ENCODE data around the gene ESRRG.

Gene ESRRG

DNA sequence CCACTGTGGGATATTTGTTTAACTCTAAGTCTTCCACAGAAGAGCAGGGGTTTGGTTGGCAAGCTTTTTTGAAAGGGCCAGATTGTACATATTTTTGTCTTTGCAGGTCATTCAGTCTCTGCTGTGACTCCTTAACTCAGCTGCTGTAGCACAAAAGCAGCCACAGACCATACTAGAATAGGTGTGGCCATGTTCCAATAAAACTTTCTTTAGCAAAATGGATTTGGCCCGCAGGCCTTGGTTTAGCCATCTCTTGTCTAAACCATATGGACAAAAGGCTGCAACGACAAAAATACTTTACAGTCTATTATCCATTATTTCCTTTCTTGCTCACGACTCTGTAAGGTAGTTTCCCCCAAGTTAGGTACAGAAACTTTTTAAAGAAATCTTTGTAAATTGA is 60.5 kb downstream of the ESRRG start:
- no peak overlapping the region for H3K27ac ChIP-seq (ENCODE audit: low read length)
- H3K36me3 ChIP-seq (ENCODE audit: insufficient read depth, low read depth, low read length): no peaks in the 10 kb centered on the region
- H3K9ac ChIP-seq (ENCODE audit: low read depth, low read length): no peak overlapping the region
- H3K9me3 ChIP-seq (ENCODE audit: insufficient read depth, low read depth, low read length): no peaks in the 10 kb centered on the region
- no peaks in the 10 kb centered on the region for H3K27me3 ChIP-seq (ENCODE audit: insufficient read depth, low read length)
- H3K4me1 ChIP-seq (ENCODE audit: insufficient read depth, low read length): no peaks in the 10 kb centered on the region
- no peak overlapping the region for H3K4me3 ChIP-seq (ENCODE audit: low read length)

DNA sequence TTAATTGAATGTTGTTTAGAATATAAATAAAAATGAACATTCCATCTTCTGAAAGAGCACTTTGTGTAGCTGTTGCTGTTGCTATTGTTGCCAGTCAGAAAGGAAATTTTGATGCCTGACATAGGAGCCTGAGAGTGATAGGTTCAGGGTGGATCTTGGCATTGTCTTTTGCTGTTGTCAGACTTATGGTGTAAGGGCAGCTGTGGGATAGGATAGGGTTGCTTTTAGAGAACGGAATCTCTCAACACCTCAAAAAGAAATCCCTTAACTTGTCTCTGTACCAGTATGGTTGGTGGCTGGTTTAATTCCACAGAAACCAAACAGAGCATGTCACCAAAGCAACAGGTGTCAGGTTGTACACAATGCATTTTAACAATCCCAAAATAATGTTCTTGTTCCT is 62.7 kb downstream of the ESRRG start:
- Histone ChIP-seq H3K4me1 (ENCODE audit: insufficient read depth, low read length) (no peaks in the 10 kb centered on the region), H3K27me3 (ENCODE audit: insufficient read depth, low read length) (no peaks in the 10 kb centered on the region), H3K36me3 (ENCODE audit: insufficient read depth, low read depth, low read length) (no peaks in the 10 kb centered on the region), H3K27ac (ENCODE audit: low read length) (no peak overlapping the region), H3K9me3 (ENCODE audit: insufficient read depth, low read depth, low read length) (no peaks in the 10 kb centered on the region), H3K9ac (ENCODE audit: low read depth, low read length) (no peak overlapping the region), H3K4me3 (ENCODE audit: low read length) (no peak overlapping the region)

DNA sequence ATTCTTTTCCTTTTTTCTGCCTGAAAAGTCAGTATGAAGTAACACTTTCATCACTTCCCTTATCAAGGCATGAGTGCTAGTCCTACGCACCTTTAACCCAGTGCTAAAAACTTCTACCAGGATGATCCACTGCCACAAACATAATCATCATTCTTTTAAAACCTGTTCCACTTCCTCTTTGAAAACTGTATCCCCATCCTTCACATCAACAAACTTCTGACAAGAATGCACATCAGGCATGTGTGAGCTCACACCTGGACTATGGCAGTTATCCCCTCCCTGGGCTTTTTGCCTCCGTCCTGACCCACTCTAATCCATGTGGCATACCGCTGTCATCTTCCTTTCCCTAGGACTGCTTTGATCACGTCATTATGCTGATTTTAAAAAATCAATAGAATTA is 70.2 kb downstream of the ESRRG start:
- no peaks in the 10 kb centered on the region for H3K27me3 ChIP-seq (ENCODE audit: insufficient read depth, low read length)

DNA sequence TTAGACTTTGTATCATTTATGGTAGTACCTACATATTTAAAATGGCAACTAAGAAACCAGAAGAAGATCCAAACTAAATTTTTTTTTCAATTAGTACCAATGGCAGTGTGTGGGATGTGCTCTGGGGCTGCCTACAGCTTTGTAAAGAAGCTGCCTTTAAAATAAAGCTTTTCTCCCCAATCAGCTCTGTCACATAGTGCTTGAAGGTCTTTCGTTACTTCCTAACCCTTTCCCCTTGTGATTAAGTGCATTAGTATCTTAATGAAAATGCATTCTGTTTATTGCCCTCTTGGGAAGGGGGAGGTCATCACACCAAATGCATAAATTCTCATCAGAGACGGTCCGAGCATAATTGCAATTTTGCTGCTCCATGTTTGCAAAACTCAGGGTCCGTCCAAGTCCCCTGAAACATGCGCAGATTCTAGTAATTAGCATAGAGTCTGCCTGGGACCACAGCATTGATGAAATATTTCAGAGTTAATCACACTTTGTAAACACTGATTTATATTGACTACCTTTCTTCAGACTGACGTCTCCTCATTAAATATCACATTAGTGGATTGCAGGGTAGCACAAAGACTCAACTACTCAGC is 71.3 kb downstream of the ESRRG start:
- H3K4me3 ChIP-seq (ENCODE audit: low read length): no peak overlapping the region
- H3K9ac ChIP-seq (ENCODE audit: low read depth, low read length): no peak overlapping the region
- no peaks in the 10 kb centered on the region for H3K9me3 ChIP-seq (ENCODE audit: insufficient read depth, low read depth, low read length)
- no peaks in the 10 kb centered on the region for H3K4me1 ChIP-seq (ENCODE audit: insufficient read depth, low read length)
- no peaks in the 10 kb centered on the region for H3K27me3 ChIP-seq (ENCODE audit: insufficient read depth, low read length)
- H3K27ac ChIP-seq (ENCODE audit: low read length): no peak overlapping the region
- H3K36me3 ChIP-seq (ENCODE audit: insufficient read depth, low read depth, low read length): no peaks in the 10 kb centered on the region

More for the DNA sequence above, 70.2 kb downstream of the ESRRG start:
- Histone ChIP-seq H3K4me3 (ENCODE audit: low read length) (no peak overlapping the region), H3K4me1 (ENCODE audit: insufficient read depth, low read length) (no peaks in the 10 kb centered on the region), H3K36me3 (ENCODE audit: insufficient read depth, low read depth, low read length) (no peaks in the 10 kb centered on the region), H3K9me3 (ENCODE audit: insufficient read depth, low read depth, low read length) (no peaks in the 10 kb centered on the region), H3K27ac (ENCODE audit: low read length) (no peak overlapping the region), H3K9ac (ENCODE audit: low read depth, low read length) (no peak overlapping the region)

DNA sequence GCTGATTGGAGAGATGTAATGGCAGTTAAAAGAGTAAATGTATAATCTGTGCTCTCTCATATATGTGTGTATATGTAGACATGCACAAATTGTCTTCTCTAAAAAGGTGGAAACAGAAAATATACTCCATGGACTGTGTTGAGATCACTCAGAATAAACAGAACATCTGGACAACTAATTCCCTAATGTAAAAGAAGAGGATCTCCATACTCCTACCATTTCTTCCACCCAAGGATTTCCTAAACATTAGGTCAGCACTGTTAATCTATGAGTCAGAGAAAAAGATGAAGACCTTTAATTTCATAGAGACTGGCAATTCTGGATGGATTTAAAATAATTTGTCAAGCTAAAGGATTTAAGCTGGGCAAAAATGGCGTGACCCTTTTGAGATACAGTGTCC is 80.1 kb downstream of the ESRRG start:
- Histone ChIP-seq H3K4me1 (ENCODE audit: insufficient read depth, low read length) (no peaks in the 10 kb centered on the region), H3K27ac (ENCODE audit: low read length) (no peak overlapping the region), H3K9ac (ENCODE audit: low read depth, low read length) (no peak overlapping the region), H3K9me3 (ENCODE audit: insufficient read depth, low read depth, low read length) (no peaks in the 10 kb centered on the region), H3K36me3 (ENCODE audit: insufficient read depth, low read depth, low read length) (no peaks in the 10 kb centered on the region), H3K4me3 (ENCODE audit: low read length) (no peak overlapping the region), H3K27me3 (ENCODE audit: insufficient read depth, low read length) (no peaks in the 10 kb centered on the region)

DNA sequence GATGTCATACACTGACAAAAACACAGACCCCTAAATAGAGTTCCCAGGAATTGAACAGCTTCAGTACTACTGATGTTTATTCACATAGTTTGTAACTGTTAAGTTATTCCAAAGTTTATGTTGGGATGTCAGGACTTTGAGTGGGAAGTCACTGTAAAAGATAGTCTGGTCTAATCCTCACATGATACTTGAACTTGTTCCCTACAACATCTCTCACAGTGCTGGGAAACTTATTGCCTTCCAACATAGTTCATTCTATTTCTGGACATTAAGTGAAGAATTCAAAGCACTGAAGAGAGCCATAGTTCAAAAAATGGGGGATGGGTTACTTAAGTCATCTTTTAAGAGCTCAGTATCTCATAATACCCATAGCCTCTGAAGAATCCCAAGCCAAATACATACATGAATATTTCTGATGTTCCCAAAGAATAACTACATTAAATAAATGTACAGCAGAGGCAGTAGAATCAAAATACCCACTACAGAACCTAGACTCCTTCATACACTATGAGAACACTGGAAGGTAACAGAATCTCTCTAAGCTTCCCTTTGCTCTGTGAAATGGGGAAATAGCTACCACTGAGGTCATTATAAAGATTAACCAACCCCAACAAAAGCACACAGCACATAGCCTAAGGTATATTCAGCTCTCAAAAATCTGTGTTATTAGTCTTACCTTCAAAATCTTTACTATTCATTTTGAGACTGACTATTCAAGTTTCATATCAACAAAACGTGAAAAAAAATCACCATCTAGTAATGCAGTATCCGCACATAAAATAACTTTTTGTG is 81.4 kb downstream of the ESRRG start:
- Histone ChIP-seq H3K9ac (ENCODE audit: low read depth, low read length) (no peak overlapping the region), H3K36me3 (ENCODE audit: insufficient read depth, low read depth, low read length) (no peaks in the 10 kb centered on the region), H3K4me3 (ENCODE audit: low read length) (no peak overlapping the region), H3K27me3 (ENCODE audit: insufficient read depth, low read length) (no peaks in the 10 kb centered on the region), H3K9me3 (ENCODE audit: insufficient read depth, low read depth, low read length) (no peaks in the 10 kb centered on the region), H3K27ac (ENCODE audit: low read length) (no peak overlapping the region), H3K4me1 (ENCODE audit: insufficient read depth, low read length) (no peaks in the 10 kb centered on the region)

DNA sequence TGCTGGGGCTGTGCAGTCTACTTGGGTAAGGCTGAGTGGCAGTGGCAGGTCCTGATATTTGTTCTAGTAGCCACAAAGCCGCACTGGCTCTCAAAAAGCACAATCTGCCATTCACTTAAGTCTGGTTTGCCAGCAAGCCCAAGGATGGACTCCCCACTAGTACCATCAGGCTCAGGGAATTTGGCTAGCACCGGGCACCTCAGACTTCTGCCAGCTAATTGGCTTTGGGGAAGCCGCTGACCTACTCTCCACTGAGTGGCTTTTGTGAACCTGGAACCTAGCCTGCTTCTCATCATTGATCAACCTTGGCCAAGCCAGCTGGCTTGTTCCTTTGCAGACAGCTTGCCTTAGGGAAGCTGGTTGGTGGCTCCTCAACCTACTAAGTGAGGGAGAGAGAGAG is 83.1 kb downstream of the ESRRG start:
- no peak overlapping the region for H3K4me3 ChIP-seq (ENCODE audit: low read length)
- H3K9ac ChIP-seq (ENCODE audit: low read depth, low read length): no peak overlapping the region
- H3K36me3 ChIP-seq (ENCODE audit: insufficient read depth, low read depth, low read length): no peaks in the 10 kb centered on the region
- H3K9me3 ChIP-seq (ENCODE audit: insufficient read depth, low read depth, low read length): no peaks in the 10 kb centered on the region
- no peak overlapping the region for H3K27ac ChIP-seq (ENCODE audit: low read length)
- H3K4me1 ChIP-seq (ENCODE audit: insufficient read depth, low read length): no peaks in the 10 kb centered on the region
- H3K27me3 ChIP-seq (ENCODE audit: insufficient read depth, low read length): no peaks in the 10 kb centered on the region

DNA sequence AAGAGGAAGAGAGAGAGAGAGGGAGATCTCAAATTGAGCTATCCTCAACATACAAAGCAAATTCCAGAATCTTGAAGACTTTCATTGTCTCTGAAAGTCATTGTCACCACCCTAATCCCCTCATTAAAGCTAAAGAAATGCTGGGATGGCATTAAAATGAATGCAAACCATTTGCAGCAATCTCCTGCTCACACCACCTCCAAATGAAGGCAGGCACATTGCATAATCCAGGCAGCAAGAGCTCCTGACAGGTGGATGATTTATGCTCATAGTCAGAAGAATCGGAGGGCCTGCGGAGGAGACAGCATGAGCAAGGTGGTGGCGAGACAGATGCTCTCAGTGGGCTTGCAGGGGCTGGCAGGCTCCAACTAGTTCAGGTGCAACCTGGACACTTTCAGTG is 90.2 kb downstream of the ESRRG start:
- no peaks in the 10 kb centered on the region for H3K36me3 ChIP-seq (ENCODE audit: insufficient read depth, low read depth, low read length)
- H3K9ac ChIP-seq (ENCODE audit: low read depth, low read length): no peak overlapping the region
- no peaks in the 10 kb centered on the region for H3K9me3 ChIP-seq (ENCODE audit: insufficient read depth, low read depth, low read length)
- H3K4me1 ChIP-seq (ENCODE audit: insufficient read depth, low read length): peaks cover 3% of the 10 kb centered on the region; the same call in 1 of the 2 replicates
- no peak overlapping the region for H3K27ac ChIP-seq (ENCODE audit: low read length)
- H3K27me3 ChIP-seq (ENCODE audit: insufficient read depth, low read length): no peaks in the 10 kb centered on the region
- H3K4me3 ChIP-seq (ENCODE audit: low read length): no peak overlapping the region

DNA sequence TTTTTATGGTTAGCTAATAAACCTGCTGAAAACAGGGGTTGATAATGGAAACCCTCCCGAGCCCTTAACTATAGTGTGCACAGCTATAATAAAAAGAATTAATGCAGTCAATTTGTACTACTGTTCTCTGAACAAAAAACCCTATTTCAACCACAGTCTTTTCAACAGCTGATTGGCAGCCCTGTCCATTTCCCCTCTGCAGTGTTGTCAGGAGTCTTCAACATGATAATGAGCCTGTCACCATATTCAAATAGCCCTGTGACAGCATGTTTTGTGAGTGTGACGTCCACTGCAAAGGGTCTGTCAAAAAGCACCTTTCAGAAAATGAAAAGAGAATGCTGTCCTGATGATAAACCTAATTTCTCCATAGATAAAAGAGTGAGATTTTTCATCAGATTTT is 92.7 kb downstream of the ESRRG start:
- H3K27ac ChIP-seq (ENCODE audit: low read length): no peak overlapping the region
- H3K4me3 ChIP-seq (ENCODE audit: low read length): no peak overlapping the region
- H3K27me3 ChIP-seq (ENCODE audit: insufficient read depth, low read length): no peaks in the 10 kb centered on the region
- H3K4me1 ChIP-seq (ENCODE audit: insufficient read depth, low read length): peaks cover 3% of the 10 kb centered on the region
- no peaks in the 10 kb centered on the region for H3K9me3 ChIP-seq (ENCODE audit: insufficient read depth, low read depth, low read length)
- no peaks in the 10 kb centered on the region for H3K36me3 ChIP-seq (ENCODE audit: insufficient read depth, low read depth, low read length)
- H3K9ac ChIP-seq (ENCODE audit: low read depth, low read length): no peak overlapping the region

DNA sequence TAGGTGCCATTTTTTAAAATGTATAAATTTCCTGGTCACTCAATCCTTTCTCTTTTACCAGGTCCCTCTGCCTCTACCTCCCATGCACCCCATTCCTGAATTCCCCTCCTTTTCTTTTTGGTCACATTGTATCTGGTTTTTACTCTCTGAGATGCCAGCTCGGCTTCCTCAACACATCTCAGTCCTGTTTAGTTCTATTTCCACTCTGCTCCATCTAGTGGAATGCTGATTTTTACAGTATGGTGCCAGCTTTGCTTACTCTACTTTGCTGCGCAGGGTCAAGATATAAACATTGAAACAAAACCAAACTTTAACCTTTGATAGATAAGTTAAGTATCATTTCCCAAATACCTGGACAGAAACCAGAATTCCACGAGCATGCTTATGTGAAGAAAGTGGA is 96.0 kb downstream of the ESRRG start:
- Histone ChIP-seq H3K4me1 (ENCODE audit: insufficient read depth, low read length) (no peaks in the 10 kb centered on the region; the same call in 1 of the 2 replicates), H3K9me3 (ENCODE audit: insufficient read depth, low read depth, low read length) (no peaks in the 10 kb centered on the region), H3K27ac (ENCODE audit: low read length) (no peak overlapping the region), H3K27me3 (ENCODE audit: insufficient read depth, low read length) (no peaks in the 10 kb centered on the region), H3K36me3 (ENCODE audit: insufficient read depth, low read depth, low read length) (no peaks in the 10 kb centered on the region), H3K4me3 (ENCODE audit: low read length) (no peak overlapping the region), H3K9ac (ENCODE audit: low read depth, low read length) (no peak overlapping the region)

DNA sequence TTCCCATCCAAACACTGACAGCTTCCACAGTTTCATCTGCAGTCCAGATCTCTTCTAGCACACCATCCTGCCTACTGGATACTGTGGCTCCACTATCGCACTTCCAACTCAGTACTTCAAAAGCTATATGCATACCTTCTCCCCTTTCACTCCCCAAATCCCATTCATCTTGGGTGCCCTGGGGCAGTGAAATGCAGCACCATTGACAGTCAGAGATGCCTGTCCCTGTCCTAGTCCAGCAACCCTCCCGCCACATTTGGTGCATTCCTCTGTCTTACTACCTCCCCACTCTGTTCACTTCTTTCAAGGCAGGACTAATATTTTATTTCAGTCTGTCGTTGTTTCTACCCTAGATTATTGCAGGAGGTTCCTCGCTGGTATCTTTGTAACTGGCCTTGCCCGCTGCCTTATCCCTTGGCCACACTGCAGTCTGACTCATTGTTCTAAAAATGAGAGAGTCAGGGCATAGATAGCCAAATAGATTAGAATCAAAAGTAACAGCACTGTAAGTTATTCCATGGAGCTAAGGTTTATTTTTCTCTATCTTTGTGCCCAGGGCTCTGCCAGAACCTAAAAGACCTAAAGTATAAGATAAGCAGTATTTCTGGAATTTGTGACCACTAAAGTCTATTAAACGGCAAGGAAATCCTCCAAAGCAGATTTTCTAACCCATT is 96.7 kb downstream of the ESRRG start:
- H3K27me3 ChIP-seq (ENCODE audit: insufficient read depth, low read length): no peaks in the 10 kb centered on the region
- no peaks in the 10 kb centered on the region for H3K9me3 ChIP-seq (ENCODE audit: insufficient read depth, low read depth, low read length)
- no peaks in the 10 kb centered on the region; the same call in 1 of the 2 replicates for H3K4me1 ChIP-seq (ENCODE audit: insufficient read depth, low read length)
- no peak overlapping the region for H3K27ac ChIP-seq (ENCODE audit: low read length)
- no peak overlapping the region for H3K4me3 ChIP-seq (ENCODE audit: low read length)
- no peaks in the 10 kb centered on the region for H3K36me3 ChIP-seq (ENCODE audit: insufficient read depth, low read depth, low read length)
- H3K9ac ChIP-seq (ENCODE audit: low read depth, low read length): no peak overlapping the region

DNA sequence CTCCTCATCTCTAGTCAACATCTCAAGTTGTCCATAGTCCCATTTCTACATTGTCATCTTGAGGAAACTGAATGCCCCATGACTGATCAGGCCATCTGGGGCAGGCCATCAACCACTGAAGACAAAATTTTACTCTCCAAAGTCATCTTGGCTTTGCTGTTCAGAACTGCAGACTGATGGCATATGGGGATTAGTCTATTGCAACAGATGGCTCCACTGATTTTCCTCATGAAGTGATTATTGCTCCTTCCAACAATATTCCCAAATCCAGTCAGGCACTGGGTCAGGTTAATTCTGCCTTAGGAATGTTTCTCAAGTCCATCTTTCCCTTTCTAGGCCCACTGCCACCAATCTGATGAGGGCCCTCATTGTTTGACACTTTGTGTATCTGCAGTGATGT is 101.7 kb downstream of the ESRRG start:
- Histone ChIP-seq H3K9ac (ENCODE audit: low read depth, low read length) (no peak overlapping the region), H3K27ac (ENCODE audit: low read length) (no peak overlapping the region), H3K27me3 (ENCODE audit: insufficient read depth, low read length) (no peaks in the 10 kb centered on the region), H3K36me3 (ENCODE audit: insufficient read depth, low read depth, low read length) (no peaks in the 10 kb centered on the region), H3K9me3 (ENCODE audit: insufficient read depth, low read depth, low read length) (no peaks in the 10 kb centered on the region), H3K4me1 (ENCODE audit: insufficient read depth, low read length) (no peaks in the 10 kb centered on the region; the same call in none of the 2 replicates), H3K4me3 (ENCODE audit: low read length) (no peak overlapping the region)

All from iPS-20b (cell line).